GM23338 (cell line): ENCODE results near the gene GAA. TPM values are rescaled to one million over a fixed set of nuclear protein-coding genes. Genes with fewer than 3 reads are reported as not detected.

ENCODE experiments used
- ATAC-seq: fragments of 200-7000 bp; cut with Tn5 transposase; 3 replicates; pipeline ENCODE4 v1.9.1; 2020
- DNase-seq: peaks from one replicate; pipeline ENCODE4 v3.0.0-alpha.2; 2015; ENCODE audit warnings: low spot score
- H2AFZ ChIP-seq: fragments of 200-600 bp; sonication (generic); 2 replicates; pipeline ENCODE4 v1.8.0; 2016; ENCODE audit warnings: antibody characterized with exemption, mild to moderate bottlenecking, moderate library complexity
- H3F3A ChIP-seq: fragments of 200-600 bp; sonication (generic); replicated peaks from 2 replicates; pipeline ENCODE4 v1.8.0; 2017; ENCODE audit warnings: antibody characterized with exemption, mixed run types, low read depth
- H3K27ac ChIP-seq: fragments of 200-600 bp; sonication (generic); 2 replicates; pipeline ENCODE4 v1.6.1; 2016; ENCODE audit warnings: low read depth
- H3K27me3 ChIP-seq: fragments of 200-600 bp; sonication (generic); 2 replicates; pipeline ENCODE4 v1.8.0; 2016; ENCODE audit warnings: mild to moderate bottlenecking, mixed run types, moderate library complexity; ENCODE audit not compliant: insufficient read depth
- H3K36me3 ChIP-seq: fragments of 200-600 bp; sonication (generic); 2 replicates; pipeline ENCODE4 v1.8.0; 2016; ENCODE audit warnings: mild to moderate bottlenecking; ENCODE audit not compliant: insufficient read depth
- H3K4me1 ChIP-seq: fragments of 200-600 bp; sonication (generic); 2 replicates; pipeline ENCODE4 v1.8.0; 2016; ENCODE audit warnings: mild to moderate bottlenecking, moderate library complexity; ENCODE audit not compliant: insufficient read depth
- H3K4me2 ChIP-seq: fragments of 200-600 bp; sonication (generic); 2 replicates; pipeline ENCODE4 v1.7.1; 2017; ENCODE audit warnings: mixed run types
- H3K4me3 ChIP-seq: fragments of 200-600 bp; sonication (generic); 2 replicates; pipeline ENCODE4 v1.6.1; 2016; ENCODE audit warnings: mixed run types
- H3K79me2 ChIP-seq: fragments of 200-600 bp; sonication (generic); replicated peaks from 2 replicates; pipeline ENCODE4 v1.8.0; 2017; ENCODE audit warnings: mild to moderate bottlenecking; ENCODE audit not compliant: insufficient read depth
- H3K9me2 ChIP-seq: fragments of 200-600 bp; sonication (generic); 2 replicates; pipeline ENCODE4 v1.8.0; 2017; ENCODE audit not compliant: insufficient read depth
- H4K20me1 ChIP-seq: fragments of 200-600 bp; sonication (generic); replicated peaks from 2 replicates; pipeline ENCODE4 v1.8.0; 2017; ENCODE audit warnings: mild to moderate bottlenecking; ENCODE audit not compliant: insufficient read depth
- H3K27ac Mint-ChIP-seq: 2 replicates; pipeline ENCODE4 v1.8.0; 2020; ENCODE audit warnings: inconsistent platforms, mild to moderate bottlenecking, moderate library complexity, mixed read lengths
- H3K27me3 Mint-ChIP-seq: 3 replicates; pipeline ENCODE4 v1.8.0; 2022; ENCODE audit warnings: low read depth, mild to moderate bottlenecking, moderate library complexity, mixed read lengths, inconsistent platforms; ENCODE audit not compliant: insufficient read depth, poor library complexity
- H3K36me3 Mint-ChIP-seq: 3 replicates; pipeline ENCODE4 v1.8.0; 2021; ENCODE audit warnings: low read depth, mild to moderate bottlenecking, inconsistent platforms, moderate library complexity, mixed read lengths
- H3K4me1 Mint-ChIP-seq: 3 replicates; pipeline ENCODE4 v1.8.0; 2020; ENCODE audit warnings: mild to moderate bottlenecking, inconsistent platforms, mixed read lengths
- H3K4me3 Mint-ChIP-seq: 3 replicates; pipeline ENCODE4 v1.8.0; 2021; ENCODE audit warnings: moderate library complexity, mild to moderate bottlenecking, inconsistent platforms, mixed read lengths
- H3K9me3 Mint-ChIP-seq: 3 replicates; pipeline ENCODE4 v1.8.0; 2020; ENCODE audit warnings: moderate library complexity, mild to moderate bottlenecking, inconsistent platforms, mixed read lengths
- CREB1 ChIP-seq: fragments of 250-450 bp; sonication (Bioruptor Pico); IDR thresholded peaks from 2 replicates; pipeline ENCODE4 v1.5.0; 2020; ENCODE audit warnings: low read depth, mild to moderate bottlenecking, moderate library complexity
- CTCF ChIP-seq, 2 experiments: fragments of 200-600 bp in 1 of 2; sonication (generic) in 1 of 2; conservative IDR thresholded peaks; 2 replicates each; pipeline versions ENCODE4 v1.5.1 to v1.6.1; 2016 to 2017; ENCODE audit warnings: antibody characterized with exemption in 2 of 2, low read depth in 2 of 2, mild to moderate bottlenecking in 2 of 2, moderate library complexity in 1 of 2
- ETS1 ChIP-seq: IDR thresholded peaks from 2 replicates; pipeline ENCODE4 v1.6.1; 2016; ENCODE audit warnings: antibody characterized with exemption
- EZH2 ChIP-seq: fragments of 200-600 bp; sonication (generic); IDR thresholded peaks from one replicate; pipeline ENCODE4 v1.8.0; 2017; ENCODE audit warnings: antibody characterized with exemption, mild to moderate bottlenecking, low read depth; ENCODE audit not compliant: unreplicated experiment
- EZH2phosphoT487 ChIP-seq: fragments of 200-600 bp; sonication (generic); IDR thresholded peaks from one replicate; pipeline ENCODE4 v1.8.1; 2018; ENCODE audit warnings: antibody characterized with exemption; ENCODE audit not compliant: unreplicated experiment
- JUNB ChIP-seq: IDR thresholded peaks from one replicate; pipeline ENCODE4 v1.6.1; 2016; ENCODE audit warnings: antibody characterized with exemption; ENCODE audit not compliant: unreplicated experiment
- NANOG ChIP-seq: IDR thresholded peaks from 2 replicates; pipeline ENCODE4 v1.6.1; 2016; ENCODE audit warnings: antibody characterized with exemption, borderline replicate concordance
- POLR2AphosphoS5 ChIP-seq: IDR thresholded peaks from 2 replicates; pipeline ENCODE4 v1.6.1; 2016; ENCODE audit warnings: antibody characterized with exemption, low read depth
- REST ChIP-seq: IDR thresholded peaks from one replicate; pipeline ENCODE4 v1.6.1; 2018; ENCODE audit warnings: antibody characterized with exemption; ENCODE audit not compliant: unreplicated experiment
- STAT1 ChIP-seq: IDR thresholded peaks from one replicate; pipeline ENCODE4 v1.6.1; 2016; ENCODE audit warnings: antibody characterized with exemption; ENCODE audit not compliant: unreplicated experiment
- ZNF114 ChIP-seq: fragments of 250-450 bp; sonication (Bioruptor Pico); IDR thresholded peaks from 2 replicates; pipeline ENCODE4 v1.5.0; 2020; ENCODE audit warnings: mild to moderate bottlenecking, moderate library complexity
- ZNF331 ChIP-seq: fragments of 250-450 bp; sonication (Bioruptor Pico); IDR thresholded peaks from 2 replicates; pipeline ENCODE4 v1.5.0; 2020; ENCODE audit warnings: low read depth, mild to moderate bottlenecking, moderate library complexity
- ZNF462 ChIP-seq: fragments of 250-450 bp; sonication (Bioruptor Pico); IDR thresholded peaks from 2 replicates; pipeline ENCODE4 v1.5.0; 2020; ENCODE audit warnings: mild to moderate bottlenecking, moderate library complexity
- polyA plus RNA-seq: library from polyadenylated mRNA; unstranded; fragments of >200 nt; fragmentation: Nextera tagmentation; extraction: Ambion mirVana; gene quantifications from 2 replicates; pipeline ENCODE4 v1.2.1, GENCODE V29; 2016
- total RNA-seq: library from RNA; depleted of rRNA; stranded (reverse); fragments of >200 nt; shearing (Covaris generic); gene quantifications from 2 replicates; pipeline ENCODE4 v1.2.3, GENCODE V29; 2014

The GAA gene
- total and polyA plus RNA-seq, 2 experiments from 2014 or later = 72.5 to 98.1 TPM

GRCh38 chr17:80106751-80107150 is 5.4 kb downstream of the GAA start:
- DNase-seq (no peak), ATAC-seq (no peak)
- no peaks in the 10 kb centered on the region for H3K9me2 ChIP-seq
- H4K20me1 ChIP-seq = no peaks in the 10 kb centered on the region
- H3K4me1 ChIP-seq = peaks cover 7% of the 10 kb centered on the region; the same call in 1 of the 2 replicates
- no peaks in the 10 kb centered on the region for H3F3A ChIP-seq
- Mint-ChIP-seq H3K4me3 (no peak overlapping the region), H3K9me3 (no peaks in the 10 kb centered on the region; the same call in 1 of the 3 replicates), H3K27ac (no peak overlapping the region), H3K4me1 (peaks cover 26% of the 10 kb centered on the region), H3K27me3 (peaks cover 7% of the 10 kb centered on the region), H3K36me3 (peaks cover 3% of the 10 kb centered on the region; the same call in 2 of the 3 replicates)
- H3K27ac ChIP-seq = no peak overlapping the region
- no peak overlapping the region for H3K4me3 ChIP-seq
- no peak overlapping the region for H2AFZ ChIP-seq
- no peaks in the 10 kb centered on the region for H3K27me3 ChIP-seq
- no peak overlapping the region for H3K4me2 ChIP-seq
- H3K36me3 ChIP-seq = no peaks in the 10 kb centered on the region
- 0 out of 2 replicates have a peak, but pooled peaks cover 5% of the 10 kb centered on the region for H3K79me2 ChIP-seq
- TF ChIP-seq POLR2AphosphoS5 = no peak
- TF ChIP-seq NANOG = no peak
- no peak for TF ChIP-seq CTCF (conservative IDR thresholded peaks at IDR 0.05; ENCODE audit: low read depth in 2 of 2)
- TF ChIP-seq ETS1 = no peak
- TF ChIP-seq ZNF114 (CRISPR knock-in tag) = no peak
- no peak for TF ChIP-seq ZNF331 (CRISPR knock-in tag)
- no peak for TF ChIP-seq REST
- no peak for TF ChIP-seq STAT1
- no peak for TF ChIP-seq EZH2phosphoT487
- no peak for TF ChIP-seq JUNB
- TF ChIP-seq ZNF462 (CRISPR knock-in tag) = no peak
- no peak for TF ChIP-seq EZH2
- no peak for TF ChIP-seq CREB1
